HEK293 (cell line): Measurements from ENCODE around the gene ZNF80.
"Not testable (repeated sequence)": the region's sequence is repeated elsewhere in the genome, so short reads cannot be mapped to it uniquely, and the experiment has no call there.

Experiments
- CTCF ChIA-PET: fragments of 350-600 bp; formaldehyde crosslinking; extraction: SDS; loops from one replicate; lab custom pipeline; 2021; ENCODE audit warnings: antibody characterized with exemption; lab: Yijun Ruan, JAX
- POLR2A ChIA-PET: fragments of 300-600 bp; formaldehyde crosslinking; extraction: SDS; loops from one replicate; lab custom pipeline; 2020; ENCODE audit warnings: antibody characterized with exemption, inconsistent platforms; lab: Yijun Ruan, JAX
- H3K27ac ChIP-seq: fragments of 200-500 bp; sonication (Bioruptor generic); 2 replicates; pipeline ENCODE4 v1.5.1; 2014; ENCODE audit warnings: low read depth, low read length, control low read depth, inconsistent platforms; ENCODE audit errors: extremely low read depth
- H3K36me3 ChIP-seq, 2 experiments: fragments of 200-500 bp in 1 of 2; sonication (Bioruptor generic) in 1 of 2; 1 replicate in 1 of 2; 2 replicates in 1 of 2; pipeline ENCODE4 v1.5.1; 2014 to 2017; ENCODE audit warnings: inconsistent platforms in 2 of 2, low read length in 2 of 2; ENCODE audit not compliant: control insufficient read depth in 2 of 2, insufficient read depth in 1 of 2
- H3K4me1 ChIP-seq: fragments of 200-500 bp; sonication (Bioruptor generic); 2 replicates; pipeline ENCODE4 v1.5.1; 2014; ENCODE audit warnings: mild to moderate bottlenecking, low read length, inconsistent platforms; ENCODE audit not compliant: control insufficient read depth, insufficient read depth
- H3K4me3 ChIP-seq: 2 replicates; pipeline ENCODE4 v1.5.1; 2011; ENCODE audit warnings: low read depth, mild to moderate bottlenecking, control low read depth, low read length, moderate library complexity
- H3K9me3 ChIP-seq: fragments of 200-500 bp; sonication (Bioruptor generic); 2 replicates; pipeline ENCODE4 v1.5.1; 2014; ENCODE audit warnings: low read depth, low read length, inconsistent platforms; ENCODE audit not compliant: control insufficient read depth, insufficient read depth
- HOXD13 ChIP-seq: sonication (generic); formaldehyde crosslinking; IDR thresholded peaks from 2 replicates; pipeline ENCODE4 v1.8.0; 2022; ENCODE audit warnings: missing genetic modification reagents, borderline replicate concordance
- INSM2 ChIP-seq: fragments of 450-650 bp; formaldehyde crosslinking; IDR thresholded peaks from 2 replicates; pipeline ENCODE4 v1.5.1; 2016; ENCODE audit warnings: missing biosample characterization, missing genetic modification characterization
- KLF1 ChIP-seq: fragments of 450-650 bp; formaldehyde crosslinking; IDR thresholded peaks from 2 replicates; pipeline ENCODE4 v1.5.1; 2016; ENCODE audit warnings: missing biosample characterization, missing genetic modification characterization
- KLF10 ChIP-seq: fragments of 450-650 bp; IDR thresholded peaks from 2 replicates; pipeline ENCODE4 v1.5.1; 2018; ENCODE audit warnings: missing biosample characterization, mild to moderate bottlenecking, missing genetic modification characterization
- KLF9 ChIP-seq: fragments of 450-650 bp; formaldehyde crosslinking; IDR thresholded peaks from 2 replicates; pipeline ENCODE4 v1.5.1; 2016; ENCODE audit warnings: missing biosample characterization, missing genetic modification characterization, low read depth
- PRDM1 ChIP-seq: fragments of 450-650 bp; formaldehyde crosslinking; IDR thresholded peaks from 2 replicates; pipeline ENCODE4; 2016; ENCODE audit warnings: missing biosample characterization, missing genetic modification characterization
- SCRT1 ChIP-seq: fragments of 450-650 bp; formaldehyde crosslinking; IDR thresholded peaks from 2 replicates; pipeline ENCODE4 v1.5.1; 2016; ENCODE audit warnings: missing biosample characterization, missing genetic modification characterization, borderline replicate concordance
- ZFP37 ChIP-seq: fragments of 450-650 bp; formaldehyde crosslinking; IDR thresholded peaks from 2 replicates; pipeline ENCODE4 v1.5.1; 2016; ENCODE audit warnings: missing biosample characterization, missing genetic modification characterization
- ZNF155 ChIP-seq: fragments of 450-650 bp; formaldehyde crosslinking; IDR thresholded peaks from 2 replicates; pipeline ENCODE4 v1.5.1; 2016; ENCODE audit warnings: missing biosample characterization, missing genetic modification characterization
- ZNF266 ChIP-seq: fragments of 450-650 bp; formaldehyde crosslinking; IDR thresholded peaks from 2 replicates; pipeline ENCODE4 v1.5.1; 2016; ENCODE audit warnings: missing biosample characterization, missing genetic modification characterization, low read depth
- ZNF510 ChIP-seq: fragments of 450-650 bp; formaldehyde crosslinking; IDR thresholded peaks from 2 replicates; pipeline ENCODE4 v1.5.1; 2018; ENCODE audit warnings: mild to moderate bottlenecking, missing genetic modification characterization, missing biosample characterization; ENCODE audit not compliant: insufficient replicate concordance
- ZNF513 ChIP-seq: fragments of 450-650 bp; IDR thresholded peaks from 2 replicates; pipeline ENCODE4 v1.5.1; 2018; ENCODE audit warnings: missing biosample characterization, missing genetic modification characterization
- ZNF639 ChIP-seq: fragments of 450-650 bp; formaldehyde crosslinking; IDR thresholded peaks from 2 replicates; pipeline ENCODE4 v1.5.1; 2016; ENCODE audit warnings: missing biosample characterization, missing genetic modification characterization
- TF ChIP-seq, protein P1 (sequence below): fragments of 450-650 bp; formaldehyde crosslinking; IDR thresholded peaks from 2 replicates; pipeline ENCODE4 v1.5.1; 2016; ENCODE audit warnings: missing biosample characterization, missing genetic modification characterization
- TF ChIP-seq, protein P2 (sequence below): fragments of 450-650 bp; formaldehyde crosslinking; IDR thresholded peaks from 2 replicates; pipeline ENCODE4 v1.5.1; 2016; ENCODE audit warnings: missing biosample characterization, missing genetic modification characterization
- TF ChIP-seq, protein P3 (sequence below): sonication (generic); formaldehyde crosslinking; IDR thresholded peaks from 2 replicates; pipeline ENCODE4 v1.8.1; 2022; ENCODE audit warnings: mild to moderate bottlenecking, moderate library complexity, missing genetic modification reagents
- TF ChIP-seq, protein P4 (sequence below): fragments of 450-650 bp; formaldehyde crosslinking; IDR thresholded peaks from 2 replicates; pipeline ENCODE4 v1.5.1; 2017; ENCODE audit warnings: missing biosample characterization, missing genetic modification characterization

ZNF80 gene

DNA sequence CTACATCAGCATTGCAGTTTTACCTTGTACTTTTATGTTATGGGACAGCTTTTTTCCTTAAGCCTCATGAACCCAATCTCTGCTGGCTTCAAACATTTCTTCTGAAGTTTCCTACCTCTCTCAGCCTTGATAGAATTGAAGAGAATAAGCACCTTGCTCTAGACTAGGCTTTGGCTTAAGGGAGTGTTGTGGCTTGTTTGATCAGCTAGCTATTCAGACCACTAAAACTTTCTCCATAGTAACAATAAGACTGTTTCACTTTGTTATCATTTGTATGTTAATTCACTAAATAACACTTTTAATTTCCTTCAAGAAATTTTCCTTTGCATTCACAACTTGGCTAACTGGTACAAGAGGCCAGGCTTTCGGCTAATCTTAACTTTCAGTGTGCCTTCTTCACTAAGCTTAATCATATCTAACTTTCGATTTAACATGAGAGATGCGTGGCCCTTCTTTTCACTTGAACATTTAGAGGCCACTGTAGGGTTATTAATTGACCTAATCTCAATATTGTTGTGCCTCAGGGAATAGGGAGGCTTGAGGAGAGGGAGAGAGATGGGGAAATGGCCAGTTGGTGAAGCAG, 48.4 kb upstream of the ZNF80 start (continued):
- TF ChIP-seq KLF1 (no peak), ZNF639 (tag by site-specific recombination) (no peak), ZNF513 (tag by site-specific recombination) (no peak)

DNA sequence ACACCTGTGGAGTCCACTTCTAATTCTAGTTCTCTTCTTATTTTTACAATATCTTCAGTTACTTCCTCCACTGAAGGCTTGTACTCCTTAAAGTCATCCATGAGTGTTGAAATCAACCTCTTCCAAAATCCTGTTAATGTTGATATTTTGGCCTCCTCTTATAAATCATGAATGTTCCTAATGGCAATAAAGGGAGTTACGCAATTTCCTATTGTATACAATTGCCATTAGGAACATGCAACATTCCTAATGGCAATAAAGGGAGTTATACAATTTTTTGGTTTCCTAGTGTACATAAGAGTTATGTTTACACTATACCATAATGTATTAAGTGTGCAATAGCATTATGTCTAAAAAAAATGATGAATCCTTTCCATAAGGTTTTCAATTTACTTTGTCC, 47.3 kb upstream of the ZNF80 start:
- H3K4me1 ChIP-seq = no peaks in the 10 kb centered on the region

GRCh38 chr3:114276856-114277255, 39.5 kb upstream of the ZNF80 start:
- H3K4me1 ChIP-seq, H3K27ac ChIP-seq, H3K4me3 ChIP-seq, POLR2A ChIA-PET, H3K36me3 ChIP-seq, CTCF ChIA-PET, H3K9me3 ChIP-seq: not testable (repeated sequence)

More for the DNA sequence above, 47.3 kb upstream of the ZNF80 start:
- no peaks in the 10 kb centered on the region for H3K9me3 ChIP-seq
- H3K36me3 ChIP-seq = no peaks in the 10 kb centered on the region
- POLR2A ChIA-PET = no interaction called here
- H3K4me3 ChIP-seq = no peak overlapping the region
- CTCF ChIA-PET = interaction anchor here (1.1 kb wide), 1 partner anchor 9 kb away, joined by 3 read pairs; the partner anchor contains the start of gene TIGIT
- TF ChIP-seq, protein P1, sequence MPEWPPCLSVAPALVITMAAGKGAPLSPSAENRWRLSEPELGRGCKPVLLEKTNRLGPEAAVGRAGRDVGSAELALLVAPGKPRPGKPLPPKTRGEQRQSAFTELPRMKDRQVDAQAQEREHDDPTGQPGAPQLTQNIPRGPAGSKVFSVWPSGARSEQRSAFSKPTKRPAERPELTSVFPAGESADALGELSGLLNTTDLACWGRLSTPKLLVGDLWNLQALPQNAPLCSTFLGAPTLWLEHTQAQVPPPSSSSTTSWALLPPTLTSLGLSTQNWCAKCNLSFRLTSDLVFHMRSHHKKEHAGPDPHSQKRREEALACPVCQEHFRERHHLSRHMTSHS = no peak
- no peak for TF ChIP-seq KLF10 (tag by site-specific recombination)
- TF ChIP-seq, protein P2, sequence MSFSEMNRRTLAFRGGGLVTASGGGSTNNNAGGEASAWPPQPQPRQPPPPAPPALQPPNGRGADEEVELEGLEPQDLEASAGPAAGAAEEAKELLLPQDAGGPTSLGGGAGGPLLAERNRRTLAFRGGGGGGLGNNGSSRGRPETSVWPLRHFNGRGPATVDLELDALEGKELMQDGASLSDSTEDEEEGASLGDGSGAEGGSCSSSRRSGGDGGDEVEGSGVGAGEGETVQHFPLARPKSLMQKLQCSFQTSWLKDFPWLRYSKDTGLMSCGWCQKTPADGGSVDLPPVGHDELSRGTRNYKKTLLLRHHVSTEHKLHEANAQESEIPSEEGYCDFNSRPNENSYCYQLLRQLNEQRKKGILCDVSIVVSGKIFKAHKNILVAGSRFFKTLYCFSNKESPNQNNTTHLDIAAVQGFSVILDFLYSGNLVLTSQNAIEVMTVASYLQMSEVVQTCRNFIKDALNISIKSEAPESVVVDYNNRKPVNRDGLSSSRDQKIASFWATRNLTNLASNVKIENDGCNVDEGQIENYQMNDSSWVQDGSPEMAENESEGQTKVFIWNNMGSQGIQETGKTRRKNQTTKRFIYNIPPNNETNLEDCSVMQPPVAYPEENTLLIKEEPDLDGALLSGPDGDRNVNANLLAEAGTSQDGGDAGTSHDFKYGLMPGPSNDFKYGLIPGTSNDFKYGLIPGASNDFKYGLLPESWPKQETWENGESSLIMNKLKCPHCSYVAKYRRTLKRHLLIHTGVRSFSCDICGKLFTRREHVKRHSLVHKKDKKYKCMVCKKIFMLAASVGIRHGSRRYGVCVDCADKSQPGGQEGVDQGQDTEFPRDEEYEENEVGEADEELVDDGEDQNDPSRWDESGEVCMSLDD = no peak
- TF ChIP-seq KLF9 (tag by site-specific recombination) = no peak
- no peak for TF ChIP-seq HOXD13 (CRISPR knock-in tag)
- TF ChIP-seq ZNF155 (tag by site-specific recombination) = no peak
- no peak for TF ChIP-seq ZFP37 (tag by site-specific recombination)
- no peak for TF ChIP-seq ZNF510
- no peak for TF ChIP-seq PRDM1 (tag by site-specific recombination)
- TF ChIP-seq, protein P3, sequence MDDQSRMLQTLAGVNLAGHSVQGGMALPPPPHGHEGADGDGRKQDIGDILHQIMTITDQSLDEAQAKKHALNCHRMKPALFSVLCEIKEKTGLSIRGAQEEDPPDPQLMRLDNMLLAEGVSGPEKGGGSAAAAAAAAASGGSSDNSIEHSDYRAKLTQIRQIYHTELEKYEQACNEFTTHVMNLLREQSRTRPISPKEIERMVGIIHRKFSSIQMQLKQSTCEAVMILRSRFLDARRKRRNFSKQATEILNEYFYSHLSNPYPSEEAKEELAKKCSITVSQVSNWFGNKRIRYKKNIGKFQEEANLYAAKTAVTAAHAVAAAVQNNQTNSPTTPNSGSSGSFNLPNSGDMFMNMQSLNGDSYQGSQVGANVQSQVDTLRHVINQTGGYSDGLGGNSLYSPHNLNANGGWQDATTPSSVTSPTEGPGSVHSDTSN (CRISPR knock-in tag) = no peak
- TF ChIP-seq, protein P4, sequence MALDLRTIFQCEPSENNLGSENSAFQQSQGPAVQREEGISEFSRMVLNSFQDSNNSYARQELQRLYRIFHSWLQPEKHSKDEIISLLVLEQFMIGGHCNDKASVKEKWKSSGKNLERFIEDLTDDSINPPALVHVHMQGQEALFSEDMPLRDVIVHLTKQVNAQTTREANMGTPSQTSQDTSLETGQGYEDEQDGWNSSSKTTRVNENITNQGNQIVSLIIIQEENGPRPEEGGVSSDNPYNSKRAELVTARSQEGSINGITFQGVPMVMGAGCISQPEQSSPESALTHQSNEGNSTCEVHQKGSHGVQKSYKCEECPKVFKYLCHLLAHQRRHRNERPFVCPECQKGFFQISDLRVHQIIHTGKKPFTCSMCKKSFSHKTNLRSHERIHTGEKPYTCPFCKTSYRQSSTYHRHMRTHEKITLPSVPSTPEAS (tag by site-specific recombination) = no peak
- TF ChIP-seq SCRT1 = no peak
- no peak for TF ChIP-seq INSM2 (tag by site-specific recombination)
- no peak for TF ChIP-seq ZNF266
- no peak overlapping the region for H3K27ac ChIP-seq
